Spleen (tissue), 7 donors: Measurements from ENCODE around the gene GOLGA1.

ENCODE experiments used
- CTCF ChIP-seq, 11 experiments: fragments of 200-600 bp in 7 of 11; fragments of 450-650 bp in 4 of 11; sonication (generic) in 4 of 11; IDR thresholded peaks in 8 of 11; conservative IDR thresholded peaks in 3 of 11; 1 replicate in 7 of 11; 2 replicates in 4 of 11; pipeline versions ENCODE4 v1.4.0 to v1.8.0; 2016 to 2021; ENCODE audit warnings: antibody characterized with exemption in 11 of 11, inconsistent platforms in 4 of 11, mild to moderate bottlenecking in 1 of 11
- POLR2A ChIP-seq, 3 donors: fragments of 450-650 bp; IDR thresholded peaks; one replicate each; pipeline ENCODE4 v1.5.1; 2017; ENCODE audit warnings: antibody characterized with exemption in 3 of 3, mild to moderate bottlenecking in 1 of 3
- POLR2AphosphoS5 ChIP-seq, 3 donors: sonication (generic); formaldehyde crosslinking; IDR thresholded peaks; one replicate each; pipeline ENCODE4 v1.5.1; 2017; ENCODE audit warnings: antibody characterized with exemption in 3 of 3
- donor health status: DM: no; HTN: no; CAD: no; lungs with moderate emphysema.
- donor health status: DM: no; HTN: no; CAD: no.
- donor health status: DM: no; HTN: no; CAD: no.

DNA sequence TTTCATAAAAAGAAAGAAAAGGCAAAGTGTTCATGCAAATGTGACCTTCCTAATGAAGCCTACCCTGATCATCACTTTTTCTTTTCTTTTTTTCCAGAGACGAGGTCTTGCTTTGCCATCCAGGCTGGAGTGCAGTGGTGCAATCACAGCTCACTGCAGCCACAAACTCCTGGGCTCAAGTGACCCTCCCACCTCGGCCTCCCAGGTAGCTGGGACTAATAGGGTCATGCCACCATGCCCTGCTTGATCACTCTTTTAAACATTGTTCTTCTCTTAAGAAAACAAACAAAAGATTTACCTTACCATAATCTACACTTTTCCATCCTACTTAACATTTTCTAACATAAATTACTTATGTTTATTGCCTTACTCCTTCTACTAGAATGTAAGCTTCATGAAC, 8.5 kb upstream of the GOLGA1 start:
- TF ChIP-seq POLR2AphosphoS5 (IDR thresholded peaks at IDR 0.05) (no peak), CTCF (IDR thresholded peaks at IDR 0.05 in 8 of 11, conservative IDR thresholded peaks at IDR 0.05 in 3 of 11) (no peak), POLR2A (IDR thresholded peaks at IDR 0.05) (no peak)
